Caco-2 (cell line): Measurements from ENCODE around the gene APOOL. TPM values are rescaled to one million over a fixed set of nuclear protein-coding genes. Genes with fewer than 3 reads are reported as not detected.

Experiments used
- BruUV-seq: library from RNA; stranded (reverse); fragments of 400-500 nt; replicated peaks from 2 replicates; lab custom pipeline; 2021; lab: Mats Ljungman, UMichigan
- CTCF ChIA-PET: fragments of 300-600 bp; sonication (Branson Sonifier 250); formaldehyde crosslinking; loops from one replicate; lab custom pipeline; 2022; ENCODE audit warnings: antibody characterized with exemption; lab: Charles Lee
- POLR2A ChIA-PET: fragments of 300-600 bp; sonication (Branson Sonifier 250); formaldehyde crosslinking; loops from one replicate; lab custom pipeline; 2022; ENCODE audit warnings: antibody characterized with exemption; lab: Charles Lee
- DNase-seq, 2 experiments: peaks; one replicate each; pipeline versions ENCODE4 v3.0.0 to v3.0.0-alpha.2; 2020 to 2022
- H3K27me3 ChIP-seq: replicated peaks from 2 replicates; pipeline ENCODE4 v1.6.0; 2011; ENCODE audit warnings: low read length; ENCODE audit not compliant: control insufficient read depth, insufficient read depth
- H3K36me3 ChIP-seq: 2 replicates; pipeline ENCODE4 v1.5.1; 2011; ENCODE audit warnings: low read length; ENCODE audit not compliant: control insufficient read depth, insufficient read depth
- H3K4me1 ChIP-seq: fragments of 250-450 bp; sonication (Bioruptor Pico); 2 replicates; pipeline ENCODE4 v1.5.1; 2020; ENCODE audit warnings: mild to moderate bottlenecking
- H3K4me3 ChIP-seq: 2 replicates; pipeline ENCODE4 v1.5.1; 2011; ENCODE audit warnings: low read depth, mild to moderate bottlenecking, control low read depth, low read length
- H3K9me3 ChIP-seq: fragments of 250-450 bp; sonication (Bioruptor Pico); 2 replicates; pipeline ENCODE4 v1.5.1; 2020; ENCODE audit warnings: mild to moderate bottlenecking, moderate library complexity
- H3K27ac Mint-ChIP-seq: one replicate; pipeline ENCODE4 v1.8.0; 2022; ENCODE audit warnings: mixed read lengths; ENCODE audit not compliant: unreplicated experiment
- H3K27me3 Mint-ChIP-seq: one replicate; pipeline ENCODE4 v1.8.0; 2022; ENCODE audit warnings: mixed read lengths; ENCODE audit not compliant: insufficient read depth, unreplicated experiment
- H3K36me3 Mint-ChIP-seq: one replicate; pipeline ENCODE4 v1.8.0; 2022; ENCODE audit warnings: mild to moderate bottlenecking, mixed read lengths; ENCODE audit not compliant: insufficient read depth, unreplicated experiment
- H3K4me1 Mint-ChIP-seq: one replicate; pipeline ENCODE4 v1.8.0; 2022; ENCODE audit warnings: low read depth, mixed read lengths; ENCODE audit not compliant: unreplicated experiment
- H3K4me3 Mint-ChIP-seq: one replicate; pipeline ENCODE4 v1.8.0; 2022; ENCODE audit warnings: mild to moderate bottlenecking, moderate library complexity, mixed read lengths; ENCODE audit not compliant: unreplicated experiment
- H3K9me3 Mint-ChIP-seq: one replicate; pipeline ENCODE4 v1.8.0; 2022; ENCODE audit warnings: mixed read lengths; ENCODE audit not compliant: unreplicated experiment
- intact Hi-C: fragments of 100-400 bp; cut with micrococcal nuclease; formaldehyde crosslinking; loops from one replicate; pipeline ENCODE4 v1.10.0; 2022; ENCODE audit not compliant: unreplicated experiment
- total RNA-seq: library from RNA; stranded (reverse); gene quantifications from 2 replicates; pipeline ENCODE4 v1.2.3, GENCODE V29; 2022
- TF ChIP-seq, protein P1 (sequence below), 2 experiments: fragments of 200-600 bp in 1 of 2; IDR thresholded peaks; 1 replicate in 1 of 2; 2 replicates in 1 of 2; pipeline versions ENCODE4 v1.5.1 to v1.8.0; 2011 to 2022; ENCODE audit warnings: antibody characterized with exemption in 1 of 2, control low read depth in 1 of 2, inconsistent platforms in 1 of 2, low read depth in 1 of 2, low read length in 1 of 2, mild to moderate bottlenecking in 1 of 2, moderate library complexity in 1 of 2; ENCODE audit not compliant: insufficient read depth in 1 of 2, severe bottlenecking in 1 of 2, unreplicated experiment in 1 of 2

The APOOL gene
- total RNA-seq, 1 experiment from 2014 or later, result 20.0 TPM

DNA sequence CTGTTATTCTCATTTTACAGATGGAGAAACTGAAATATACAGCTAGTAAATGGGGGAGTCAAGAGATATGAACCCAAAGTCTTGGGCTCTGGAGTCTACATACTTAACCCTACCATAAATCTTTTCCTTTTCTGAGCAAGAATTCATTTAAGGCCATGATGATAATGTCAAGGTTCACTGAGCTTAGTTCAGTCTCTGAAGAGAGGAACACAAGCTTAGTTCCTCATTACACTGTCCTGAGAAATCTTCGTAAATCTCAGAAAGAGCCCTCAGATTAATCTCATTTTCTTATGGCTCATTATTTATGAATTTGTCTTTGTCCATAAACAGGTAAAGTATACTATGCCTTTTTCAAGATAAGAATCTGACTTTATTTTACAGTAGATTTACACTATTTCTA, 135.7 kb downstream of the APOOL start:
- H3K36me3 ChIP-seq, result no peaks in the 10 kb centered on the region
- DNase-seq, result no peak
- H3K9me3 Mint-ChIP-seq, result no peaks in the 10 kb centered on the region
- H3K4me3 ChIP-seq, result no peak overlapping the region
- POLR2A ChIA-PET, result no interaction called here
- H3K4me3 Mint-ChIP-seq, result no peak overlapping the region
- H3K4me1 ChIP-seq, result no peaks in the 10 kb centered on the region
- TF ChIP-seq, protein P1, sequence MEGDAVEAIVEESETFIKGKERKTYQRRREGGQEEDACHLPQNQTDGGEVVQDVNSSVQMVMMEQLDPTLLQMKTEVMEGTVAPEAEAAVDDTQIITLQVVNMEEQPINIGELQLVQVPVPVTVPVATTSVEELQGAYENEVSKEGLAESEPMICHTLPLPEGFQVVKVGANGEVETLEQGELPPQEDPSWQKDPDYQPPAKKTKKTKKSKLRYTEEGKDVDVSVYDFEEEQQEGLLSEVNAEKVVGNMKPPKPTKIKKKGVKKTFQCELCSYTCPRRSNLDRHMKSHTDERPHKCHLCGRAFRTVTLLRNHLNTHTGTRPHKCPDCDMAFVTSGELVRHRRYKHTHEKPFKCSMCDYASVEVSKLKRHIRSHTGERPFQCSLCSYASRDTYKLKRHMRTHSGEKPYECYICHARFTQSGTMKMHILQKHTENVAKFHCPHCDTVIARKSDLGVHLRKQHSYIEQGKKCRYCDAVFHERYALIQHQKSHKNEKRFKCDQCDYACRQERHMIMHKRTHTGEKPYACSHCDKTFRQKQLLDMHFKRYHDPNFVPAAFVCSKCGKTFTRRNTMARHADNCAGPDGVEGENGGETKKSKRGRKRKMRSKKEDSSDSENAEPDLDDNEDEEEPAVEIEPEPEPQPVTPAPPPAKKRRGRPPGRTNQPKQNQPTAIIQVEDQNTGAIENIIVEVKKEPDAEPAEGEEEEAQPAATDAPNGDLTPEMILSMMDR (IDR thresholded peaks at IDR 0.05; ENCODE audit: insufficient read depth in 1 of 2, low read depth in 1 of 2, low read length in 1 of 2, severe bottlenecking in 1 of 2, unreplicated experiment in 1 of 2), result no peak
- intact Hi-C loops, result no loop called here
- no TSS peak for BruUV-seq
- no peaks in the 10 kb centered on the region for H3K4me1 Mint-ChIP-seq
- no peak overlapping the region for H3K27ac Mint-ChIP-seq
- H3K36me3 Mint-ChIP-seq, result no peaks in the 10 kb centered on the region
- CTCF ChIA-PET, result no interaction called here
- H3K27me3 Mint-ChIP-seq, result no peaks in the 10 kb centered on the region
- H3K9me3 ChIP-seq, result no peaks in the 10 kb centered on the region
- no peaks in the 10 kb centered on the region for H3K27me3 ChIP-seq

DNA sequence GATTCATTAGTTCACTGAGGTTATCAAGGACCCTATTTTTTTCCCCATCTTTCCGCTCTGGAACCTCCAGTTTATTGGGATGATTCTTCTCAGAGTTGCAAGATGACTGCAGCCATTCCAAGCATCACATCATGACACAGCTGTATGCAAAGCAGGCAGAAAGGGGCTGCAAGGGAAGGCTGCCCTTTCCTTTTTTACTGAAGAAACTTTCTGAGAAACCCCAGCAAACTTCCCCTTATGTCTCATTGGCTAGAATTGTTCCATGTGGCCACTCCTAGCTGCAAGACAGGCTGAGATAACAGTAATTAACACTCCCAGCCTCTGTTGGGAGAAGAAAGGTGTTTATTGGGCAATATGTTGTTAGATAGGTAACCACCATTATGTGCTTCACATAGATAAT, 137.3 kb downstream of the APOOL start:
- CTCF ChIA-PET, result no interaction called here
- POLR2A ChIA-PET, result no interaction called here
- H3K27me3 ChIP-seq, result no peaks in the 10 kb centered on the region
- H3K4me1 ChIP-seq, result no peaks in the 10 kb centered on the region
- TF ChIP-seq, protein P1 (IDR thresholded peaks at IDR 0.05; ENCODE audit: insufficient read depth in 1 of 2, low read depth in 1 of 2, low read length in 1 of 2, severe bottlenecking in 1 of 2, unreplicated experiment in 1 of 2), result no peak
- no peak overlapping the region for H3K4me3 ChIP-seq
- no peak overlapping the region for H3K27ac Mint-ChIP-seq
- no peaks in the 10 kb centered on the region for H3K9me3 Mint-ChIP-seq
- H3K27me3 Mint-ChIP-seq, result no peaks in the 10 kb centered on the region
- H3K9me3 ChIP-seq, result no peaks in the 10 kb centered on the region
- H3K36me3 ChIP-seq, result no peaks in the 10 kb centered on the region
- DNase-seq, result no peak
- H3K4me1 Mint-ChIP-seq, result no peaks in the 10 kb centered on the region
- intact Hi-C loops, result no loop called here
- BruUV-seq, result no TSS peak
- H3K36me3 Mint-ChIP-seq, result no peaks in the 10 kb centered on the region
- H3K4me3 Mint-ChIP-seq, result no peak overlapping the region

Other genes starting within 250 kb of the APOOL start
- gene SATL1, start 239.9 kb downstream of the APOOL start, total RNA-seq, result 0.19 and 0.45 TPM in 2 replicates
- 11.0 and 12.7 TPM in 2 replicates for gene ZNF711, start 240.1 kb downstream of the APOOL start, total RNA-seq